HepG2 (cell line): ENCODE results near the gene GRID1. TPM values are rescaled to one million over a fixed set of nuclear protein-coding genes. Genes with fewer than 3 reads are reported as not detected.

ENCODE experiments used
- ATAC-seq: fragments of 200-7000 bp; cut with Tn5 transposase; 3 replicates; pipeline ENCODE4 v1.9.1; 2020; ENCODE audit warnings: mild to moderate bottlenecking, moderate library complexity
- BruUV-seq: library from RNA; stranded (reverse); fragments of 400-500 nt; replicated peaks from 2 replicates; lab custom pipeline; 2021; lab: Mats Ljungman, UMichigan
- CTCF ChIA-PET: fragments of 300-600 bp; formaldehyde crosslinking; extraction: SDS; loops from one replicate; lab custom pipeline; 2021; ENCODE audit warnings: low total read pairs, inconsistent platforms, low intra/inter-chr PET ratio; lab: Yijun Ruan, JAX
- POLR2A ChIA-PET: fragments of 350-600 bp; sonication (Branson Sonifier 250); formaldehyde crosslinking; loops from one replicate; lab custom pipeline; 2020; ENCODE audit warnings: antibody characterized with exemption, inconsistent platforms; lab: Yijun Ruan, JAX
- DNase-seq: peaks from one replicate; pipeline ENCODE4 v3.0.0-alpha.2; 2015; ENCODE audit warnings: low spot score
- FAIRE-seq: peaks from 3 replicates; lab custom pipeline; 2011; peaks lifted over from hg19 to GRCh38; lab: Jason Lieb, UNC
- H2AFZ ChIP-seq: one replicate; pipeline ENCODE4 v1.6.1; 2011; ENCODE audit warnings: low read length, inconsistent platforms
- H3K27ac ChIP-seq: fragments of 300-600 bp; 3 replicates; pipeline ENCODE4 v1.8.0; 2011; ENCODE audit warnings: mixed run types, mild to moderate bottlenecking, mixed read lengths, low read length, inconsistent platforms; ENCODE audit not compliant: insufficient read depth; ENCODE audit errors: extremely low read length
- H3K27me3 ChIP-seq, 2 experiments: fragments of 200-600 bp in 1 of 2; 2 replicates in 1 of 2; 3 replicates in 1 of 2; pipeline versions ENCODE4 v1.6.0 to v1.8.0; 2011; ENCODE audit warnings: low read length in 2 of 2, mild to moderate bottlenecking in 2 of 2, moderate library complexity in 2 of 2, inconsistent platforms in 1 of 2; ENCODE audit not compliant: insufficient read depth in 2 of 2, control insufficient read depth in 1 of 2
- H3K36me3 ChIP-seq, 2 experiments: fragments of 200-600 bp in 1 of 2; replicated peaks in 1 of 2; 2 replicates in 1 of 2; 3 replicates in 1 of 2; pipeline versions ENCODE4 v1.5.1 to v1.8.0; 2011; ENCODE audit warnings: low read length in 2 of 2, inconsistent platforms in 1 of 2; ENCODE audit not compliant: insufficient read depth in 2 of 2, control insufficient read depth in 1 of 2
- H3K4me1 ChIP-seq: 2 replicates; pipeline ENCODE4 v1.5.1; 2012; ENCODE audit warnings: low read length, inconsistent platforms; ENCODE audit not compliant: insufficient read depth
- H3K4me2 ChIP-seq: 2 replicates; pipeline ENCODE4 v1.6.0; 2011; ENCODE audit warnings: low read depth, low read length, inconsistent platforms
- H3K4me3 ChIP-seq, 3 experiments: fragments of 200-600 bp in 1 of 3; sonication (generic), shearing (Covaris generic) in 1 of 3; replicated peaks in 1 of 3; 2 replicates each; pipeline ENCODE4 v1.5.1; 2011 to 2016; ENCODE audit warnings: low read length in 3 of 3, inconsistent platforms in 2 of 3, low read depth in 2 of 3, mild to moderate bottlenecking in 2 of 3, control low read depth in 1 of 3, mixed read lengths in 1 of 3; ENCODE audit not compliant: insufficient read depth in 1 of 3
- H3K79me2 ChIP-seq: one replicate; pipeline ENCODE4 v1.6.1; 2011; ENCODE audit warnings: low read length, inconsistent platforms; ENCODE audit not compliant: insufficient read depth
- H3K9ac ChIP-seq: 2 replicates; pipeline ENCODE4 v1.6.0; 2011; ENCODE audit warnings: mild to moderate bottlenecking, low read depth, low read length, inconsistent platforms; ENCODE audit not compliant: insufficient read depth
- H3K9me3 ChIP-seq: 2 replicates; pipeline ENCODE4 v1.5.1; 2012; ENCODE audit warnings: mild to moderate bottlenecking, low read length
- H4K20me1 ChIP-seq: 2 replicates; pipeline ENCODE4 v1.6.0; 2011; ENCODE audit warnings: inconsistent platforms, mild to moderate bottlenecking, low read length, moderate library complexity; ENCODE audit not compliant: insufficient read depth
- CEBPB ChIP-seq: IDR thresholded peaks from 2 replicates; pipeline ENCODE4 v1.6.1; 2011; ENCODE audit warnings: low read depth, low read length, improper control_type of control experiment, borderline replicate concordance
- GPN1 ChIP-seq: sonication (generic); formaldehyde crosslinking; IDR thresholded peaks from 2 replicates; pipeline ENCODE4 v1.5.1; 2020; ENCODE audit warnings: missing genetic modification reagents, borderline replicate concordance
- HIVEP1 ChIP-seq: sonication (generic); formaldehyde crosslinking; IDR thresholded peaks from 2 replicates; pipeline ENCODE4 v1.4.0; 2020; ENCODE audit warnings: mild to moderate bottlenecking, missing genetic modification reagents
- MED1 ChIP-seq: sonication (generic); formaldehyde crosslinking; IDR thresholded peaks from 2 replicates; pipeline ENCODE4 v1.4.0; 2020; ENCODE audit warnings: missing genetic modification reagents
- NR2C2 ChIP-seq: sonication (generic); formaldehyde crosslinking; IDR thresholded peaks from 2 replicates; pipeline ENCODE4 v1.4.0; 2020; ENCODE audit warnings: missing genetic modification reagents, mild to moderate bottlenecking, moderate library complexity, borderline replicate concordance
- SOX5 ChIP-seq: IDR thresholded peaks from 2 replicates; pipeline ENCODE4 v1.6.1; 2016; ENCODE audit warnings: borderline replicate concordance
- ZBTB3 ChIP-seq: sonication (generic); formaldehyde crosslinking; IDR thresholded peaks from 2 replicates; pipeline ENCODE4 v1.4.0; 2020; ENCODE audit warnings: low read depth, mild to moderate bottlenecking, moderate library complexity, missing genetic modification reagents, borderline replicate concordance
- ZNF296 ChIP-seq: sonication (generic); formaldehyde crosslinking; conservative IDR thresholded peaks from 2 replicates; pipeline ENCODE4 v1.5.0; 2020; ENCODE audit warnings: mild to moderate bottlenecking, missing genetic modification reagents
- ZNF557 ChIP-seq: sonication (generic); formaldehyde crosslinking; IDR thresholded peaks from 2 replicates; pipeline ENCODE4 v1.4.0; 2020; ENCODE audit warnings: missing genetic modification reagents
- ZNF746 ChIP-seq: sonication (generic); formaldehyde crosslinking; IDR thresholded peaks from 2 replicates; pipeline ENCODE4 v1.8.0; 2022; ENCODE audit warnings: mild to moderate bottlenecking, missing genetic modification reagents
- WGBS: methylation state at CpG from one replicate; pipeline ENCODE4 v1.1.6; 2017; ENCODE audit warnings: low lambda C conversion rate; 5-methylcytosine and 5-hydroxymethylcytosine counted together
- in situ Hi-C: cut with HindIII; loops from 2 replicates; pipeline ENCODE4 v1.10.0; 2017; ENCODE audit warnings: low pct_unique_long_range_greater_than_20kb; ENCODE audit not compliant: extremely low pct_ligation_motif_present
- intact Hi-C: fragments of 100-400 bp; cut with micrococcal nuclease; formaldehyde crosslinking; loops from one replicate; pipeline ENCODE4 v1.10.0; 2022; ENCODE audit not compliant: unreplicated experiment
- polyA plus RNA-seq, 8 experiments: library from polyadenylated mRNA; depleted of rRNA in 3 of 8; stranded (reverse) in 7 of 8; unstranded in 1 of 8; fragments of >200 nt; fragmentation: Illumina TruSeq in 4 of 8; extraction: Trizol in 4 of 8; gene quantifications; 2 replicates each; pipeline versions ENCODE4 v1.2.1 to v1.2.3, GENCODE V29; 2011 to 2016; ENCODE audit warnings: low read depth in 4 of 8, missing spikeins in 1 of 8, mixed read lengths in 1 of 8; ENCODE audit not compliant: insufficient read depth in 1 of 8
- total RNA-seq, 5 experiments: library from RNA; depleted of rRNA; stranded (reverse); fragments of >200 nt; fragmentation: Illumina TruSeq; extraction: Trizol; gene quantifications; 2 replicates each; pipeline ENCODE4 v1.2.3, GENCODE V29; 2016; ENCODE audit warnings: low read depth in 1 of 5
- TF ChIP-seq, protein P1 (sequence below): IDR thresholded peaks from 2 replicates; pipeline ENCODE4 v1.4.0; 2020; ENCODE audit warnings: mild to moderate bottlenecking, missing genetic modification reagents
- TF ChIP-seq, protein P2 (sequence below): sonication (generic); formaldehyde crosslinking; IDR thresholded peaks from 2 replicates; pipeline ENCODE4 v1.5.1; 2020; ENCODE audit warnings: mild to moderate bottlenecking, missing genetic modification reagents, borderline replicate concordance
- TF ChIP-seq, protein P3 (sequence below): sonication (generic); formaldehyde crosslinking; IDR thresholded peaks from 2 replicates; pipeline ENCODE4 v1.5.0; 2020; ENCODE audit warnings: missing genetic modification reagents, mild to moderate bottlenecking, borderline replicate concordance
- TF ChIP-seq, protein P4 (sequence below): sonication (generic); formaldehyde crosslinking; IDR thresholded peaks from 2 replicates; pipeline ENCODE4 v1.8.1; 2023; ENCODE audit warnings: mild to moderate bottlenecking, missing genetic modification reagents
- TF ChIP-seq, protein P5 (sequence below): IDR thresholded peaks from 2 replicates; pipeline ENCODE4 v1.6.1; 2012; ENCODE audit warnings: low read depth, low read length, improper control_type of control experiment

The GRID1 gene
- total and polyA plus RNA-seq, 2 of the 13 experiments (the other 11 are each of a cell fraction or from before 2014, with no cell fraction given), result 0.05 TPM; not detected in 1

DNA sequence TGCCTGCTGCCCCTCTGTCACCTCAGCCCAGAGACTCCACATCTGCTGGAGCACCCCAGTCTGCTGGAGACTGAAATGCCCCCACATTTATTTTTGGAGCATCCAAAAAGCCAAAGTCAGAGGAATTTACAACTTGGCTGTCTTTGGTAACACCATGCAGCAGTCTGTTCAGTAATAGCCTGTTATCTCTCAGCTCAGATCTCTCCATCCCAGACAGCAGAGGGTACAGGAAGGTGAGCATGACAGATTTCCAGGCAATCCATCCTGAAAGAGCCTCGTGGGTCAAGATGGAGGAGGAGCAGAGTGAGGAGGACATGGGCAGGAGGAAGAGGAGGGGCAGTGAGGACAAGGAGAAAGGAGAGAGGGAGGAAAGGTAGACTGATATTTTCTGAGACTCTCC lies 55.9 kb downstream of the GRID1 start (continued):
- TF ChIP-seq, protein P1, sequence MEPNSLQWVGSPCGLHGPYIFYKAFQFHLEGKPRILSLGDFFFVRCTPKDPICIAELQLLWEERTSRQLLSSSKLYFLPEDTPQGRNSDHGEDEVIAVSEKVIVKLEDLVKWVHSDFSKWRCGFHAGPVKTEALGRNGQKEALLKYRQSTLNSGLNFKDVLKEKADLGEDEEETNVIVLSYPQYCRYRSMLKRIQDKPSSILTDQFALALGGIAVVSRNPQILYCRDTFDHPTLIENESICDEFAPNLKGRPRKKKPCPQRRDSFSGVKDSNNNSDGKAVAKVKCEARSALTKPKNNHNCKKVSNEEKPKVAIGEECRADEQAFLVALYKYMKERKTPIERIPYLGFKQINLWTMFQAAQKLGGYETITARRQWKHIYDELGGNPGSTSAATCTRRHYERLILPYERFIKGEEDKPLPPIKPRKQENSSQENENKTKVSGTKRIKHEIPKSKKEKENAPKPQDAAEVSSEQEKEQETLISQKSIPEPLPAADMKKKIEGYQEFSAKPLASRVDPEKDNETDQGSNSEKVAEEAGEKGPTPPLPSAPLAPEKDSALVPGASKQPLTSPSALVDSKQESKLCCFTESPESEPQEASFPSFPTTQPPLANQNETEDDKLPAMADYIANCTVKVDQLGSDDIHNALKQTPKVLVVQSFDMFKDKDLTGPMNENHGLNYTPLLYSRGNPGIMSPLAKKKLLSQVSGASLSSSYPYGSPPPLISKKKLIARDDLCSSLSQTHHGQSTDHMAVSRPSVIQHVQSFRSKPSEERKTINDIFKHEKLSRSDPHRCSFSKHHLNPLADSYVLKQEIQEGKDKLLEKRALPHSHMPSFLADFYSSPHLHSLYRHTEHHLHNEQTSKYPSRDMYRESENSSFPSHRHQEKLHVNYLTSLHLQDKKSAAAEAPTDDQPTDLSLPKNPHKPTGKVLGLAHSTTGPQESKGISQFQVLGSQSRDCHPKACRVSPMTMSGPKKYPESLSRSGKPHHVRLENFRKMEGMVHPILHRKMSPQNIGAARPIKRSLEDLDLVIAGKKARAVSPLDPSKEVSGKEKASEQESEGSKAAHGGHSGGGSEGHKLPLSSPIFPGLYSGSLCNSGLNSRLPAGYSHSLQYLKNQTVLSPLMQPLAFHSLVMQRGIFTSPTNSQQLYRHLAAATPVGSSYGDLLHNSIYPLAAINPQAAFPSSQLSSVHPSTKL (CRISPR knock-in tag), result no peak
- no peak for TF ChIP-seq HIVEP1 (CRISPR knock-in tag)
- no peak for TF ChIP-seq ZBTB3
- TF ChIP-seq, protein P2, sequence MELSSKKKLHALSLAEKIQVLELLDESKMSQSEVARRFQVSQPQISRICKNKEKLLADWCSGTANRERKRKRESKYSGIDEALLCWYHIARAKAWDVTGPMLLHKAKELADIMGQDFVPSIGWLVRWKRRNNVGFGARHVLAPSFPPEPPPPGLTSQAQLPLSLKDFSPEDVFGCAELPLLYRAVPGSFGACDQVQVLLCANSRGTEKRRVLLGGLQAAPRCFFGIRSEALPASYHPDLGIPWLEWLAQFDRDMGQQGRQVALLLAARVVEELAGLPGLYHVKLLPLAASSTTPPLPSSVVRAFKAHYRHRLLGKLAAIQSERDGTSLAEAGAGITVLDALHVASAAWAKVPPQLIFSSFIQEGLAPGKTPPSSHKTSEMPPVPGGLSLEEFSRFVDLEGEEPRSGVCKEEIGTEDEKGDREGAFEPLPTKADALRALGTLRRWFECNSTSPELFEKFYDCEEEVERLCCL (CRISPR knock-in tag), result no peak
- TF ChIP-seq, all 625 proteins: peak for 0

DNA sequence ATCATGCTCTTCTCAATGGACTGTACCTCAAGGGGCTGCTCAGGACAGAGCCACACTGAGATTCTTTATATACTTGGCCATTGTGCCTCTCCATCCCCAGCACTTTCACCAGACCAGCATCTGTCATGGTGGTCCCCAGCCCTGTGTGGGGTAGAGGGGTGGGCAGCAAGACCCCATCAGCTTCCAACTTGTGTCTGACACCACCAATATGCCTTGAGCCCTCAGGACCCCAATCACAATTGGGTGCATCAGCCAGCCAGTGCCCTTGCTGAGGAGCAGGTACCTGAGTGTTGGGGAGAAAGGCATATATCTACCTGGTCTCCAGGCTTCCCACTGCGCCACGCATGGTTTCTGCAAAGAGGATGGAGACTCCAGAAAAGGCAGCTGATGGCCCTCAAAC lies 56.3 kb downstream of the GRID1 start:
- POLR2A ChIA-PET, result no interaction called here
- FAIRE-seq, result no peak
- TF ChIP-seq MED1 (no peak), ZNF746 (no peak), CEBPB (no peak), ZNF296 (CRISPR knock-in tag) (no peak), GPN1 (CRISPR knock-in tag) (no peak), SOX5 (CRISPR knock-in tag) (no peak), ZNF557 (CRISPR knock-in tag) (no peak), NR2C2 (CRISPR knock-in tag) (no peak)
- TF ChIP-seq, protein P3, sequence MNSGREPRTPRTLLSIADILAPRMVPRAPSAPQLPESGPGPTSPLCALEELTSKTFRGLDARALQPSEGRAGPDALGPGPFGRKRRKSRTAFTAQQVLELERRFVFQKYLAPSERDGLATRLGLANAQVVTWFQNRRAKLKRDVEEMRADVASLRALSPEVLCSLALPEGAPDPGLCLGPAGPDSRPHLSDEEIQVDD (CRISPR knock-in tag), result no peak
- TF ChIP-seq, protein P4, sequence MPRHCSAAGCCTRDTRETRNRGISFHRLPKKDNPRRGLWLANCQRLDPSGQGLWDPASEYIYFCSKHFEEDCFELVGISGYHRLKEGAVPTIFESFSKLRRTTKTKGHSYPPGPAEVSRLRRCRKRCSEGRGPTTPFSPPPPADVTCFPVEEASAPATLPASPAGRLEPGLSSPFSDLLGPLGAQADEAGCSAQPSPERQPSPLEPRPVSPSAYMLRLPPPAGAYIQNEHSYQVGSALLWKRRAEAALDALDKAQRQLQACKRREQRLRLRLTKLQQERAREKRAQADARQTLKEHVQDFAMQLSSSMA (CRISPR knock-in tag), result no peak
- TF ChIP-seq, protein P5, sequence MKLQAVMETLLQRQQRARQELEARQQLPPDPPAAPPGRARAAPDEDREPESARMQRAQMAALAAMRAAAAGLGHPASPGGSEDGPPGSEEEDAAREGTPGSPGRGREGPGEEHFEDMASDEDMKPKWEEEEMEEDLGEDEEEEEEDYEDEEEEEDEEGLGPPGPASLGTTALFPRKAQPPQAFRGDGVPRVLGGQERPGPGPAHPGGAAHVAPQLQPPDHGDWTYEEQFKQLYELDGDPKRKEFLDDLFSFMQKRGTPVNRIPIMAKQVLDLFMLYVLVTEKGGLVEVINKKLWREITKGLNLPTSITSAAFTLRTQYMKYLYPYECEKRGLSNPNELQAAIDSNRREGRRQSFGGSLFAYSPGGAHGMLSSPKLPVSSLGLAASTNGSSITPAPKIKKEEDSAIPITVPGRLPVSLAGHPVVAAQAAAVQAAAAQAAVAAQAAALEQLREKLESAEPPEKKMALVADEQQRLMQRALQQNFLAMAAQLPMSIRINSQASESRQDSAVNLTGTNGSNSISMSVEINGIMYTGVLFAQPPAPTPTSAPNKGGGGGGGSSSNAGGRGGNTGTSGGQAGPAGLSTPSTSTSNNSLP, result no peak

More for the DNA sequence above, 56.3 kb downstream of the GRID1 start:
- H4K20me1 ChIP-seq, result no peaks in the 10 kb centered on the region
- WGBS, result no CpG with 5 or more reads among the region's 2 CpGs
- intact Hi-C loops, result no loop called here
- no peak overlapping the region for H3K9ac ChIP-seq
- no peak overlapping the region for H3K4me2 ChIP-seq
- CTCF ChIA-PET, result no interaction called here
- H3K4me1 ChIP-seq, result no peaks in the 10 kb centered on the region
- H3K79me2 ChIP-seq, result no peaks in the 10 kb centered on the region
- no peak overlapping the region for H3K27ac ChIP-seq
- H2AFZ ChIP-seq, result no peak overlapping the region
- BruUV-seq, result no TSS peak
- peaks cover 0 to 7% of the 10 kb centered on the region in 2 experiments; a peak in 1 of 5 replicates for H3K27me3 ChIP-seq
- no peaks in the 10 kb centered on the region for H3K36me3 ChIP-seq
- DNase-seq, result no peak
- in situ Hi-C loops, result no loop called here
- H3K9me3 ChIP-seq, result no peaks in the 10 kb centered on the region
- no peak overlapping the region for H3K4me3 ChIP-seq
- no peak for ATAC-seq
